ENCODE measurements around the gene LACTB.

Gene LACTB

GRCh38 chr15:63172851-63173451 is 51.3 kb downstream of the LACTB start:
- DNase-seq (ENCODE audit: low read depth in 2 of 2) = no peak

GRCh38 chr15:63176302-63176701 is 54.6 kb downstream of the LACTB start:
- no peak for DNase-seq (ENCODE audit: low read depth in 2 of 2)

- DNase-seq (ENCODE audit: low read depth in 2 of 2) = no peak
Measured at GRCh38 chr15:63178034-63178433, 56.4 kb downstream of the LACTB start.

GRCh38 chr15:63180746-63181145 is 59.1 kb downstream of the LACTB start:
- no peak for DNase-seq (ENCODE audit: low read depth in 2 of 2)

- DNase-seq (ENCODE audit: low read depth in 2 of 2) = no peak
Measured at GRCh38 chr15:63181648-63182047, 60.0 kb downstream of the LACTB start.

GRCh38 chr15:63185206-63185605 is 63.5 kb downstream of the LACTB start:
- no peak for DNase-seq (ENCODE audit: low read depth in 2 of 2)

- DNase-seq (ENCODE audit: low read depth in 2 of 2) = no peak
Measured at GRCh38 chr15:63186065-63186464, 64.4 kb downstream of the LACTB start.

- no peak for DNase-seq (ENCODE audit: low read depth in 2 of 2)
Measured at GRCh38 chr15:63187589-63188226, 66.0 kb downstream of the LACTB start.

GRCh38 chr15:63188247-63188925 is 66.7 kb downstream of the LACTB start:
- no peak for DNase-seq (ENCODE audit: low read depth in 2 of 2)

GRCh38 chr15:63188926-63189871 is 67.5 kb downstream of the LACTB start, which contains the start of gene RAB8B:
RAB8B (plus strand) TSS chr15:63189606; CDS start chr15:63189625, 19 bp downstream.
- DNase-seq (ENCODE audit: low read depth in 2 of 2) = peak; percentile 97 to 99

GRCh38 chr15:63189941-63190768 is 68.5 kb downstream of the LACTB start:
- no peak for DNase-seq (ENCODE audit: low read depth in 2 of 2)

GRCh38 chr15:63190769-63191649 is 69.3 kb downstream of the LACTB start:
- DNase-seq (ENCODE audit: low read depth in 2 of 2) = no peak

Measured in stimulated activated CD4-positive, alpha-beta T cell treated with anti-CD3 and anti-CD28 coated beads, Interleukin-12 subunit alpha, Interleukin-12 subunit beta, amount 100 ng/mL, for 24 hours (primary cell).